OCI-LY1 (cell line): ENCODE results near the gene MDN1.

ENCODE experiments used
- H2AFZ ChIP-seq: fragments of 200-600 bp; sonication (generic), shearing (Covaris generic); 2 replicates; pipeline ENCODE4 v1.6.0; 2014; ENCODE audit warnings: antibody characterized with exemption, mild to moderate bottlenecking, low read length
- H3F3A ChIP-seq: fragments of 200-600 bp; sonication (generic), shearing (Covaris generic); 2 replicates; pipeline ENCODE4 v1.6.0; 2014; ENCODE audit warnings: mild to moderate bottlenecking, antibody characterized with exemption, low read length, moderate library complexity; ENCODE audit not compliant: insufficient read depth
- H3K27ac ChIP-seq: fragments of 200-600 bp; sonication (generic); 2 replicates; pipeline ENCODE4 v1.5.1; 2014; ENCODE audit warnings: low read length, mixed run types, mild to moderate bottlenecking, low read depth; ENCODE audit not compliant: poor library complexity, severe bottlenecking
- H3K27me3 ChIP-seq: fragments of 200-600 bp; sonication (generic); 2 replicates; pipeline ENCODE4 v1.6.0; 2014; ENCODE audit warnings: antibody characterized with exemption, mild to moderate bottlenecking, low read length, moderate library complexity; ENCODE audit not compliant: insufficient read depth
- H3K36me3 ChIP-seq: fragments of 200-600 bp; sonication (generic); 2 replicates; pipeline ENCODE4 v1.6.1; 2014; ENCODE audit warnings: mild to moderate bottlenecking, antibody characterized with exemption, low read length, moderate library complexity, mixed read lengths; ENCODE audit not compliant: insufficient read depth
- H3K4me1 ChIP-seq: fragments of 200-600 bp; sonication (generic); 2 replicates; pipeline ENCODE4 v1.5.1; 2014; ENCODE audit warnings: mild to moderate bottlenecking, low read length, moderate library complexity; ENCODE audit not compliant: insufficient read depth, severe bottlenecking
- H3K4me2 ChIP-seq: fragments of 200-600 bp; sonication (generic), shearing (Covaris generic); 2 replicates; pipeline ENCODE4 v1.6.1; 2014; ENCODE audit warnings: low read length
- H3K4me3 ChIP-seq: fragments of 200-600 bp; sonication (generic); 2 replicates; pipeline ENCODE4 v1.5.1; 2014; ENCODE audit warnings: low read length, low read depth, mild to moderate bottlenecking, mixed read lengths; ENCODE audit not compliant: poor library complexity, severe bottlenecking
- H3K79me2 ChIP-seq: fragments of 200-600 bp; shearing (Covaris generic); 2 replicates; pipeline ENCODE4 v1.6.1; 2016; ENCODE audit warnings: mixed run types, low read length, mixed read lengths; ENCODE audit not compliant: insufficient read depth
- H3K9ac ChIP-seq: fragments of 200-600 bp; sonication (generic), shearing (Covaris generic); 2 replicates; pipeline ENCODE4 v1.6.1; 2014; ENCODE audit warnings: mild to moderate bottlenecking, low read length, mixed read lengths
- H3K9me2 ChIP-seq: fragments of 200-600 bp; sonication (generic), shearing (Covaris generic); 2 replicates; pipeline ENCODE4 v1.6.1; 2014; ENCODE audit warnings: low read depth, mild to moderate bottlenecking, low read length, mixed read lengths
- H3K9me3 ChIP-seq: fragments of 200-600 bp; shearing (Covaris generic); 2 replicates; pipeline ENCODE4 v1.6.1; 2014; ENCODE audit warnings: low read length, mixed read lengths
- H4K20me1 ChIP-seq: fragments of 200-600 bp; sonication (generic), shearing (Covaris generic); 2 replicates; pipeline ENCODE4 v1.6.0; 2016; ENCODE audit warnings: mild to moderate bottlenecking, low read length; ENCODE audit not compliant: insufficient read depth
- CTCF ChIP-seq: fragments of 200-600 bp; sonication (generic), shearing (Covaris generic); IDR thresholded peaks from 2 replicates; pipeline ENCODE4 v1.5.1; 2017; ENCODE audit warnings: mild to moderate bottlenecking, antibody characterized with exemption, low read length, moderate library complexity, mixed read lengths
- EZH2 ChIP-seq: fragments of 200-600 bp; sonication (generic), shearing (Covaris generic); IDR thresholded peaks from 2 replicates; pipeline ENCODE4 v1.8.0; 2017; ENCODE audit warnings: borderline replicate concordance, mixed run types, mild to moderate bottlenecking, antibody characterized with exemption, low read length, moderate library complexity, mixed read lengths

The MDN1 gene

GRCh38 chr6:89692256-89692655 is 127.3 kb downstream of the MDN1 start:
- Histone ChIP-seq H3K9me2 (no peaks in the 10 kb centered on the region), H3K4me2 (no peak overlapping the region), H3K79me2 (no peaks in the 10 kb centered on the region), H3K4me3 (no peak overlapping the region), H2AFZ (no peak overlapping the region), H3K36me3 (peaks cover 97% of the 10 kb centered on the region), H3K4me1 (peaks cover 7% of the 10 kb centered on the region), H3K9ac (no peak overlapping the region), H4K20me1 (no peaks in the 10 kb centered on the region), H3K27me3 (no peaks in the 10 kb centered on the region), H3F3A (no peaks in the 10 kb centered on the region), H3K9me3 (no peaks in the 10 kb centered on the region), H3K27ac (no peak overlapping the region)
- TF ChIP-seq EZH2 (no peak), CTCF (no peak)

GRCh38 chr6:89690944-89691324 is 128.7 kb downstream of the MDN1 start:
- H4K20me1 ChIP-seq, result no peaks in the 10 kb centered on the region

GRCh38 chr6:89689732-89690131 is 129.9 kb downstream of the MDN1 start:
- H3K27ac ChIP-seq, result no peak overlapping the region

More at GRCh38 chr6:89690944-89691324, 128.7 kb downstream of the MDN1 start:
- Histone ChIP-seq H3K36me3 (peaks cover 95% of the 10 kb centered on the region), H3K79me2 (no peaks in the 10 kb centered on the region), H3K27me3 (no peaks in the 10 kb centered on the region), H3K9me2 (no peaks in the 10 kb centered on the region), H3K4me2 (no peak overlapping the region), H3K4me1 (peaks cover 7% of the 10 kb centered on the region), H3K9me3 (no peaks in the 10 kb centered on the region), H3K27ac (no peak overlapping the region), H2AFZ (no peak overlapping the region), H3K9ac (no peak overlapping the region), H3K4me3 (no peak overlapping the region), H3F3A (no peaks in the 10 kb centered on the region)
- TF ChIP-seq CTCF, result no peak
- TF ChIP-seq EZH2, result no peak

More at GRCh38 chr6:89689732-89690131, 129.9 kb downstream of the MDN1 start:
- no peak overlapping the region for H3K9ac ChIP-seq
- peaks cover 7% of the 10 kb centered on the region for H3K4me1 ChIP-seq
- no peaks in the 10 kb centered on the region for H3K9me2 ChIP-seq
- H3K4me3 ChIP-seq, result no peak overlapping the region
- no peaks in the 10 kb centered on the region for H3K27me3 ChIP-seq
- H3K4me2 ChIP-seq, result no peak overlapping the region
- no peak overlapping the region for H2AFZ ChIP-seq
- H3K79me2 ChIP-seq, result no peaks in the 10 kb centered on the region
- no peaks in the 10 kb centered on the region for H3F3A ChIP-seq
- no peaks in the 10 kb centered on the region for H4K20me1 ChIP-seq
- peaks cover 97% of the 10 kb centered on the region for H3K36me3 ChIP-seq
- TF ChIP-seq EZH2 (no peak), CTCF (no peak)
- H3K9me3 ChIP-seq, result no peaks in the 10 kb centered on the region
